ENCODE measurements around the gene ITGBL1.

The ITGBL1 gene

GRCh38 chr13:101673360-101674105, 221.1 kb downstream of the ITGBL1 start:
- no peaks in the 10 kb centered on the region for H3K9me3 ChIP-seq (ENCODE audit: control insufficient read depth, insufficient read depth, low read length)
- no peak overlapping the region for H3K9ac ChIP-seq (ENCODE audit: low read depth, low read length)
- H3K36me3 ChIP-seq (ENCODE audit: insufficient read depth, low read length): no peaks in the 10 kb centered on the region
- no peaks in the 10 kb centered on the region for H3K4me1 ChIP-seq (ENCODE audit: insufficient read depth, low read length)

DNA sequence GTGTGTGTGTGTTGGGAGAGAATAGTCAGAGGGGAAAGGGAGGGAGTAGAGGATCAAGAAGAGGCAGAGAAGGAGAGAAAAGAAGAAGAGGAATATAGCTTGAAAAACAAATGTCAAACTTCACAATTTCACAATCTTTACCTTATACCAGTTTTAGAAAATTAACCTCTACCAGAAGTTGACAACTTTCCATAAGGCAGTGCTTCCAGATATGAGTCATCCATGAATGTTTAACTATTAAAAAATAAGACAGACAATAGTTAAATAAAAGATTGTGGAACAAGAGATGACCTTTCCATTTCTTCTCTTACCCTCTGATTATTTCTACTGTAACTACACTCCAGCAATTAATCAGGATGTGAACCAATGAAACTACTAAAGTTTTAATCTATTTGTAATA, 229.4 kb downstream of the ITGBL1 start:
- Histone ChIP-seq H3K36me3 (ENCODE audit: insufficient read depth, low read length) (no peaks in the 10 kb centered on the region), H3K4me1 (ENCODE audit: insufficient read depth, low read length) (no peaks in the 10 kb centered on the region), H3K9me3 (ENCODE audit: control insufficient read depth, insufficient read depth, low read length) (no peaks in the 10 kb centered on the region), H3K9ac (ENCODE audit: low read depth, low read length) (no peak overlapping the region)

DNA sequence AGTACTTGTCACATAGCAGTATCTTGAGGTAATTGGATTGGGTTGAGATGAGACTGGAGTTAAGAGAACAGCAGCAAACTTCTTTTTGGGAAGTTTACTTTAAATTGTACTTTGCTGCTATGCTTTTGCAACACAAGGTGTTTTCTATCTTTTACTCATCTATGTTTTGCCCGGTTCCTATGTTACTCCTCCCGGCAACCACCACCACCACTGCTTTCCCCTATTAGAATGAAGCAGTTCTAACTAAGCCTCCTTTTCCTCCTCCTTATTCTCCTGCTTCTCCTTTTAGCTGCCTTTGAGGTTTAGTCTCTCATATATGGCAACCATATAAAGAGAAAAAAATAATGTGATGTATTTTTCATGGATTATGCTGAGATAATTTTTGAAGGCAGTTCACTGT, 233.5 kb downstream of the ITGBL1 start:
- Histone ChIP-seq H3K9ac (ENCODE audit: low read depth, low read length) (no peak overlapping the region), H3K36me3 (ENCODE audit: insufficient read depth, low read length) (no peaks in the 10 kb centered on the region), H3K4me1 (ENCODE audit: insufficient read depth, low read length) (no peaks in the 10 kb centered on the region), H3K9me3 (ENCODE audit: control insufficient read depth, insufficient read depth, low read length) (no peaks in the 10 kb centered on the region)

DNA sequence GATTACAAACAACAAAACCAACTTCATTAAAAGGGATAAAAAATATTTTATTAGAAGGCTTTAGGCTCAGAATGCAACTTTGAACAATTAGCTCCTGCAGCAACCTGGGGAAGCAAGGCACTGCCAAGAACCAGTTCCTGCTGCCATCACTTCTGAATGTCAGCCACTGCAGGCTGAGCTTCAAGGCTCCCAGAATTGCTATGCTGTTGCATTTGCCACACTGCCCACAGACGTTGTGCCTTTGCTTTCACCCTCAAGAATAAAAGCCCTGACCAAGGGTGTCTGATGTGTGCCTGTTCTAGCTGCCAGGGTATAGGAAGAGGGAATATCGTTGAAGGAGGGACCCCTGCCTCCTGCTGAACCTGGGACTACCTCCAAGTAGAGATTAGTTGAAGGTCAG, 238.4 kb downstream of the ITGBL1 start:
- Histone ChIP-seq H3K36me3 (ENCODE audit: insufficient read depth, low read length) (no peaks in the 10 kb centered on the region), H3K9me3 (ENCODE audit: control insufficient read depth, insufficient read depth, low read length) (no peaks in the 10 kb centered on the region), H3K4me1 (ENCODE audit: insufficient read depth, low read length) (no peaks in the 10 kb centered on the region), H3K9ac (ENCODE audit: low read depth, low read length) (no peak overlapping the region)

GRCh38 chr13:101691341-101691860, 238.9 kb downstream of the ITGBL1 start:
- H3K4me1 ChIP-seq (ENCODE audit: insufficient read depth, low read length): no peaks in the 10 kb centered on the region
- H3K36me3 ChIP-seq (ENCODE audit: insufficient read depth, low read length): no peaks in the 10 kb centered on the region
- no peaks in the 10 kb centered on the region for H3K9me3 ChIP-seq (ENCODE audit: control insufficient read depth, insufficient read depth, low read length)
- H3K9ac ChIP-seq (ENCODE audit: low read depth, low read length): no peak overlapping the region

DNA sequence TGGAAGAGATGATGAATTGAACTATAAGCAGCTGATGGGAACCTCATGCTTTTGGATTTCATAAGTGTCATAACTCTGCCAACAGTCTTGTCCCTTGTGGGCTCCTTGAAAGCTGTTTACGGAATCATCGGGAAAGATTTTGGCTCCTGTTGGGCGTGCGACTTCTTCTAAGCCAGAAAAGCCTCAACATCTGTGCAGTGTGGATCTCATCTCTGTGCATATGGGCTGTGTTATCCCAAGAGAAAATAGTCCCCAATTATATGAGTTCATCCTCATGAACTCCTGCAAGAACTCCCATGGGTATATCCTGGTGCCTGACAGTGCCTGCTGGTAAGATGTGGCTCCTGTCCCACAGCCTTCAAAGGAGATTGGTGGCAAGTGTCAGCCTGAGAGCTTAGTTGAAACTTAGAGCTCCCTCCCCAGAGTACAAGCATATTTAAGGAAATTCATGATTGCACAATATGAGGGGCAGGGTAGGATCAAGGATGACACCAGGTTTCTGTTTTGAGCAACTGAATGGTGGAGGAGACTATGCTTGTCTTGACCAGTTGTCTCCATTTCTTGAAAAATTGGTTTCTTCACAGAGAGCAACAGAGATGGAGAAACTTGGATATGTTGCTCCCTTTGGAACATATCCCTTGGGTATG, 243.5 kb downstream of the ITGBL1 start:
- no peak overlapping the region for H3K9ac ChIP-seq (ENCODE audit: low read depth, low read length)
- H3K9me3 ChIP-seq (ENCODE audit: control insufficient read depth, insufficient read depth, low read length): no peaks in the 10 kb centered on the region
- no peaks in the 10 kb centered on the region for H3K4me1 ChIP-seq (ENCODE audit: insufficient read depth, low read length)
- H3K36me3 ChIP-seq (ENCODE audit: insufficient read depth, low read length): no peaks in the 10 kb centered on the region

DNA sequence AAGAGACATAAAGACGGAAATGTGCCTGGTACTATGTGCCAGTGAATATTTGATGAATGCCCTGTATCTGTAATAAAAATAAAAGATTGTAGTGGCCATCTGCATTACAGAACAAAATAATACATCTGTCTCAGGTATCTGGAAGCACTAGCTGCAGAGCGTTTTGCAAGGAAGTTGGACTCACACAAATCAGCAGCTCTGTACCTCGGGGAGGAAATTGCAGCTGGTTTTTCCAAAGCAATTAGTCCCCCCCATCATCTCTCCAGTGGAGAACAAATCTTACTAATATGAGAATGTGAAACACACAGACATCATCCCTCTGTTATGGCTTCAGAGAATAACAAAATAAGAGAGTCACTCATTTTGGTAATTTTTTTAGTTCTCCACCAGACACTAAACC, 245.3 kb downstream of the ITGBL1 start:
- Histone ChIP-seq H3K9ac (ENCODE audit: low read depth, low read length) (no peak overlapping the region), H3K4me1 (ENCODE audit: insufficient read depth, low read length) (no peaks in the 10 kb centered on the region), H3K36me3 (ENCODE audit: insufficient read depth, low read length) (no peaks in the 10 kb centered on the region), H3K9me3 (ENCODE audit: control insufficient read depth, insufficient read depth, low read length) (no peaks in the 10 kb centered on the region)

DNA sequence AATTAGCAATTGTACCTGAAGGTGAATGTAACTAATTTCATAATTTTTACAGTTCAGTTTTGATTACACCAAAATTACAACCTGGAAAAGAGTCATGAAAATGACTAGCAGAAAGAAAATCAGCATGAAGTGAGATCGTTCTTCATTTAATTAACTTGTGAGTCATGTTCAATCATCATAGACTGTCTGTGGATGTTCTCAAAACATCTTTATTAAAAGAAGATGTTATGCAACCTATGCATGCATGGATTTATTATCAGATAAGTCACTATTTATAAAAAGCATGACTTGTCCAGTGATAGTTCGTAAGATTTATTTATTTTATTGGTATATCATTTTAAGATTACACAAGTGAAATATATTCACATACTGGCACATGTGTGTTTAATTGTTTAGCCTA, 245.9 kb downstream of the ITGBL1 start:
- no peaks in the 10 kb centered on the region for H3K36me3 ChIP-seq (ENCODE audit: insufficient read depth, low read length)
- no peak overlapping the region for H3K9ac ChIP-seq (ENCODE audit: low read depth, low read length)
- H3K4me1 ChIP-seq (ENCODE audit: insufficient read depth, low read length): no peaks in the 10 kb centered on the region
- no peaks in the 10 kb centered on the region for H3K9me3 ChIP-seq (ENCODE audit: control insufficient read depth, insufficient read depth, low read length)

- 0 out of 2 replicates have a peak, but pooled peaks cover 3% of the 10 kb centered on the region for H3K4me1 ChIP-seq (ENCODE audit: insufficient read depth, low read length)
Observed at GRCh38 chr13:101700598-101700997, 248.1 kb downstream of the ITGBL1 start.

DNA sequence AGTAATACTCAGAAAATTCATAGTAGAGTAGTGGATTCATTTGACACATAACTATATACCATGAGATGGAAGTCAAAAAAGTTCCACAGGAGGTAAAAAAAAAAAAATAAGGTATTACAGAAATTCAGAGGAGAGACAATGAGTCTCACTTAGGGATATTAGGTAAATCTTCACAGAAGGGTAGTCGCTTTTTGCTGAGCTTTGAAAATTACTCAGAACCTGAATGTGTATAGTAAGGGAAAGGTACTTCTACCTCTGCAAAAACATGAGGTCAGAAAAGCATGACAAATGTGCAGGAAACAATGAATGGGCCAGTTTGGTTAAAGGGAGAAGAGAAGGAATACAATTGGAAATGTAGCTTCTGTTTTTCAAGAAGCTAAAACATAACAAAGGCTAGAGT, 250.6 kb downstream of the ITGBL1 start:
- H3K36me3 ChIP-seq (ENCODE audit: insufficient read depth, low read length): no peaks in the 10 kb centered on the region
- H3K9ac ChIP-seq (ENCODE audit: low read depth, low read length): no peak overlapping the region
- 0 out of 2 replicates have a peak, but pooled peaks cover 8% of the 10 kb centered on the region for H3K4me1 ChIP-seq (ENCODE audit: insufficient read depth, low read length)
- no peaks in the 10 kb centered on the region for H3K9me3 ChIP-seq (ENCODE audit: control insufficient read depth, insufficient read depth, low read length)

More at GRCh38 chr13:101700598-101700997, 248.1 kb downstream of the ITGBL1 start:
- Histone ChIP-seq H3K36me3 (ENCODE audit: insufficient read depth, low read length) (no peaks in the 10 kb centered on the region), H3K9me3 (ENCODE audit: control insufficient read depth, insufficient read depth, low read length) (no peaks in the 10 kb centered on the region), H3K9ac (ENCODE audit: low read depth, low read length) (no peak overlapping the region)

GRCh38 chr13:101703838-101704237, 251.4 kb downstream of the ITGBL1 start:
- H3K9ac ChIP-seq (ENCODE audit: low read depth, low read length): no peak overlapping the region
- H3K4me1 ChIP-seq (ENCODE audit: insufficient read depth, low read length): 0 out of 2 replicates have a peak, but pooled peaks cover 15% of the 10 kb centered on the region
- no peaks in the 10 kb centered on the region for H3K36me3 ChIP-seq (ENCODE audit: insufficient read depth, low read length)
- H3K9me3 ChIP-seq (ENCODE audit: control insufficient read depth, insufficient read depth, low read length): no peaks in the 10 kb centered on the region

DNA sequence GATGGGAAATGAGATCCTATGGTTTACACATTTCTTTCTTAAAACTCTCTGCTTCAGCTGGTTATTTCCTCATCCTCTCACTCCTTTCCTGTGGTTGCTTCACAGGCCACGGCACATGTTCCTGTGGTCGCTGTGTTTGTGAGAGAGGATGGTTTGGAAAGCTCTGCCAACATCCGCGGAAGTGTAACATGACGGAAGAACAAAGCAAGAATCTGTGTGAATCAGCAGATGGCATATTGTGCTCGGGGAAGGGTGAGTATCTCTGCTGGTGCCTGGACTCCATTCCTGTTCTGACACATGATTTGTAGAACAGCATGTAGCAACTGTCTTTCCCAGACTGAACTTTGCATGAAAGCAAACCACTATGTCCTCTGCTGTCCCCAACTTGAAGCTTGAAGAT, 254.2 kb downstream of the ITGBL1 start:
- Histone ChIP-seq H3K36me3 (ENCODE audit: insufficient read depth, low read length) (no peaks in the 10 kb centered on the region), H3K9me3 (ENCODE audit: control insufficient read depth, insufficient read depth, low read length) (no peaks in the 10 kb centered on the region), H3K9ac (ENCODE audit: low read depth, low read length) (no peak overlapping the region), H3K4me1 (ENCODE audit: insufficient read depth, low read length) (0 out of 2 replicates have a peak, but pooled peaks cover 15% of the 10 kb centered on the region)

- H3K9me3 ChIP-seq (ENCODE audit: control insufficient read depth, insufficient read depth, low read length): no peaks in the 10 kb centered on the region
- no peak overlapping the region for H3K9ac ChIP-seq (ENCODE audit: low read depth, low read length)
- H3K4me1 ChIP-seq (ENCODE audit: insufficient read depth, low read length): 0 out of 2 replicates have a peak, but pooled peaks cover 15% of the 10 kb centered on the region
Observed at GRCh38 chr13:101707659-101708058, 255.2 kb downstream of the ITGBL1 start.

DNA sequence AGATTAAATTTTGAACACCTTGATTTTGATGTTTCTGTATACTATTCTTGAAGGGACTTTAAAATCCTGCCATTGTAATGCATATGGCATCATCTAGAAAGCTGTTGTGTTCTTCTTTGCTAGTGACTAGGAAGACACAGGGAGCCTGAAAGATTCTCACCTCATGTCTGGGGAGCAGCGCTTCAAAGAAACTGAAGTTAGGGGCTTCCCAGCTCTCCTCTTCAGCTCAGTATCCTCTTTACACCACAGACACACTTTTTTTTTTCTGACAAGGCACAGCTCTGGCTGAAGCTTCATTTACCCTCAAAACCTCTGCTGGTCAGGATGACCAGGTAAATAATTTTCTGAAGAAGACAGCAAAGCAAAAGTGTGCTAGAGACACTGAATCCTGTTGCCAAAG, 255.6 kb downstream of the ITGBL1 start:
- no peak overlapping the region for H3K9ac ChIP-seq (ENCODE audit: low read depth, low read length)
- 0 out of 2 replicates have a peak, but pooled peaks cover 15% of the 10 kb centered on the region for H3K4me1 ChIP-seq (ENCODE audit: insufficient read depth, low read length)
- H3K36me3 ChIP-seq (ENCODE audit: insufficient read depth, low read length): no peaks in the 10 kb centered on the region
- no peaks in the 10 kb centered on the region for H3K9me3 ChIP-seq (ENCODE audit: control insufficient read depth, insufficient read depth, low read length)

More at GRCh38 chr13:101707659-101708058, 255.2 kb downstream of the ITGBL1 start:
- no peaks in the 10 kb centered on the region for H3K36me3 ChIP-seq (ENCODE audit: insufficient read depth, low read length)

GRCh38 chr13:101709952-101710351, 257.5 kb downstream of the ITGBL1 start:
- 0 out of 2 replicates have a peak, but pooled peaks cover 15% of the 10 kb centered on the region for H3K4me1 ChIP-seq (ENCODE audit: insufficient read depth, low read length)
- no peaks in the 10 kb centered on the region for H3K9me3 ChIP-seq (ENCODE audit: control insufficient read depth, insufficient read depth, low read length)
- no peak overlapping the region for H3K9ac ChIP-seq (ENCODE audit: low read depth, low read length)
- no peaks in the 10 kb centered on the region for H3K36me3 ChIP-seq (ENCODE audit: insufficient read depth, low read length)

Measured in ES-I3 (cell line).